Measurements from ENCODE around the gene BIN1.

GRCh38 chr2:127106457-127106990, 430 bp downstream of the BIN1 start:
- no peak for TF ChIP-seq CTCF (IDR thresholded peaks at IDR 0.05)
- no peak for TF ChIP-seq POLR2A (IDR thresholded peaks at IDR 0.05)
